ENCODE results near the gene CTNNA2.

CTNNA2 gene

DNA sequence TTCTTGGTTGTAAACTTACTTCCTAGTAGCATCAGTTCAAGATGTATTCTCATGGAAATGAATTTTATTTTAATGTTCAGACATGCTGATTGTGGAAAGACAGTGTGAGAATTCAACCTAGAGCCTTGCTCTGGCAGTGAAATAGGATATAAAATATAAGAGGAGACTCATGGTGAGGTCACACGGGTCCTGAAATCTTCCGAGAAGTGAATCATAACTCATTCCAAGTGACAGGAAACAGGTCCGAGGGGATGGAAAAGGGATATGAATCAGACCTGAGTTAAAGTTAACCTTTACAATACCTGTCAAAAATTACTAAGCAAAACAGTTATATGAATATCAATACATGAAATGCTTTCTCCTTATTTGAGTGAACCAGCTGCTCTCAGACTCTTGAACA is 976.9 kb downstream of the CTNNA2 start:
- peaks cover 11% of the 10 kb centered on the region for H3K4me1 Mint-ChIP-seq
- no peak overlapping the region for H3K4me3 Mint-ChIP-seq
- TF ChIP-seq CTCF (IDR thresholded peaks at IDR 0.05; ENCODE audit: unreplicated experiment in 3 of 3): no peak
- H3K27me3 Mint-ChIP-seq (ENCODE audit: low read depth): no peaks in the 10 kb centered on the region
- H3K27ac Mint-ChIP-seq: peak overlapping the region in 2 of 3 experiments; percentile 18 to 25
- H3K9me3 Mint-ChIP-seq: no peaks in the 10 kb centered on the region
- no peaks in the 10 kb centered on the region for H3K36me3 Mint-ChIP-seq (ENCODE audit: low read depth)

- Mint-ChIP-seq H3K36me3 (ENCODE audit: low read depth) (no peaks in the 10 kb centered on the region), H3K9me3 (no peaks in the 10 kb centered on the region), H3K27me3 (ENCODE audit: low read depth) (no peaks in the 10 kb centered on the region), H3K4me1 (peaks cover 16% of the 10 kb centered on the region), H3K27ac (no peak overlapping the region), H3K4me3 (no peak overlapping the region)
- no peak for TF ChIP-seq CTCF (IDR thresholded peaks at IDR 0.05; ENCODE audit: unreplicated experiment in 3 of 3)
These were observed 978.1 kb downstream of the CTNNA2 start for GRCh38 chr2:80490964-80491363.

GRCh38 chr2:80496346-80496745 is 983.5 kb downstream of the CTNNA2 start:
- Mint-ChIP-seq H3K36me3 (ENCODE audit: low read depth) (no peaks in the 10 kb centered on the region), H3K4me3 (no peak overlapping the region), H3K27me3 (ENCODE audit: low read depth) (no peaks in the 10 kb centered on the region), H3K9me3 (no peaks in the 10 kb centered on the region), H3K4me1 (peaks cover 24% of the 10 kb centered on the region), H3K27ac (peak overlapping the region; percentile 67 to 80 (median 75))
- no peak for TF ChIP-seq CTCF (IDR thresholded peaks at IDR 0.05; ENCODE audit: unreplicated experiment in 3 of 3)

DNA sequence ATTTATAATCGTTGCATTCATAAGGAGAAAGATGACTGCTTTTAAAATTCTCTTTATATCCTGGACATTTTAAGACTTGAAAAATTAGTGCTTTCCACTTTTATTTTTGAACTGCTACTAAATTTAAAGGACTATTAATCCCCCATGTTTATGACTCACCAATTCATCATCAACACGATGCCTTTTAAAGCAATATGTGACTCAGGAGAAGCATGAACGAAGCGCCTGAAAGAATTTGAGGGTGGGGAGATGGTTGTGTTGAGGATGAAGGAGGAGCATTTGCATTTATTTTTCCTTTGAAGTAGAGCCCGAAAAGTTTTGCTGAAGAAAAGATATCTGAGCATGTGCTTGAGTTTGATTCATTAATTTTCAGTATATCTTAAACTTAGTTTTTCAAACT is 983.9 kb downstream of the CTNNA2 start:
- Mint-ChIP-seq H3K27ac (peak overlapping the region; percentile 67 to 80 (median 75)), H3K4me1 (peaks cover 28% of the 10 kb centered on the region), H3K27me3 (ENCODE audit: low read depth) (no peaks in the 10 kb centered on the region), H3K4me3 (no peak overlapping the region), H3K36me3 (ENCODE audit: low read depth) (no peaks in the 10 kb centered on the region), H3K9me3 (no peaks in the 10 kb centered on the region)
- no peak for TF ChIP-seq CTCF (IDR thresholded peaks at IDR 0.05; ENCODE audit: unreplicated experiment in 3 of 3)

DNA sequence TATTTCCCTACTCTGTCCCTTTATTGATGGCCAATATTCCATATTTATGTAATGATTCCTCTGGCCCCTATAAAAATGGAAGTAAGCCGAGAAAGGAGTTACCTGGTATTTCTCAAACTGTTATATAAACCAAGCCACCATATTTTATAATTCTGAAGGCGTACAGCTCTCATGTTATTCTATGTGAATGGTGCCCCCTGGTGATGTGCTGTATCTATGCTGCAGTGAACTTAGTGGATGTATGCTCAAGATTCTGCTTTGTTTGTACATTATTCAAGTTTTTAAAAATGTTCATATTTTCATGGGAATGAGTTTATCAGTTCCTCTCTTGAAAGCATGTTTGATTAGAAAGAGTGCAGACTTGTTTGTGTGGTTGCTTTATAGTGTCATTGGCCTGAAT is 986.2 kb downstream of the CTNNA2 start:
- Mint-ChIP-seq H3K27ac (peak overlapping the region; percentile 15 to 31 (median 18)), H3K4me3 (no peak overlapping the region), H3K27me3 (ENCODE audit: low read depth) (no peaks in the 10 kb centered on the region), H3K9me3 (no peaks in the 10 kb centered on the region), H3K4me1 (peaks cover 33% of the 10 kb centered on the region), H3K36me3 (ENCODE audit: low read depth) (no peaks in the 10 kb centered on the region)
- peak; percentile 62 to 74 (median 69) for TF ChIP-seq CTCF (IDR thresholded peaks at IDR 0.05; ENCODE audit: unreplicated experiment in 3 of 3)

DNA sequence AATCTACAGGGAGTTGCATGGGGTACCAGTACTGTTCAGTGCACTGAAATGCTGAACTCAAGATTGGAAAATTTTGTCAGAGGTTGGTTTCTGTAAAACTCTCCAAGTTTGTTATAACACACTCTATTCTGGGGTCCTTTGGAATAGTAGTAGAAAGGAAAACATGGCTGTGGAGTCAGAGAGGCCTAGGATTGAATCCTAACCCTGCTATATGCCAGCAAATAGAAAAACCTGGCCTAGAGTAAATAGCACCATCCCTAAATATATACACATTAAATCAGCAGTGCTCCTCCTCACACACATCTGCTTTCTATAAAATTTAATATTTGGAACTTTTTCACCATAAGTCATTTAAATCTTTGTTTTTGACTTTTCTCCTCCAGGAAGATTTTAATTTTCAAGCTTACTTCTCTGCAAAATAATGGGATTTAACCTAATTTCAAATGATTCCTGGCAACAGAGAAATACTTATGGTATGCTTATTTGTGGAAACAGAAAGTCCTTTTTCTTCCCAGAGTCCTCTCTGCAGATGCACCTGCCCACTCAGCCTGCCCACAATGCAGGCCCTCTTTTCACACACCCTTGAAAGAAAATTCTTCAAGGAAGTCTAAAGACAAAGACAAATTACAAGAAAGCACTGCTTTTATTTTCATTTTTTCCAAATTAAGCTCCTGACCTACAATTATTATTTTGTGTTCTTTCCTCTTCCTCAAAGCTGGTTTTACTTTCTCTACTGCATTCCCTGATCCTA is 989.2 kb downstream of the CTNNA2 start:
- H3K36me3 Mint-ChIP-seq (ENCODE audit: low read depth): no peaks in the 10 kb centered on the region
- H3K27ac Mint-ChIP-seq: no peak overlapping the region
- H3K27me3 Mint-ChIP-seq (ENCODE audit: low read depth): peaks cover 4% of the 10 kb centered on the region

More for the DNA sequence above, 989.2 kb downstream of the CTNNA2 start:
- no peaks in the 10 kb centered on the region for H3K9me3 Mint-ChIP-seq
- no peak overlapping the region for H3K4me3 Mint-ChIP-seq
- H3K4me1 Mint-ChIP-seq: peaks cover 20% of the 10 kb centered on the region
- no peak for TF ChIP-seq CTCF (IDR thresholded peaks at IDR 0.05; ENCODE audit: unreplicated experiment in 3 of 3)

Measured in nephron (organoid).